Measurements from ENCODE around the gene BEND2.
"Not testable (repeated sequence)": the region's sequence is repeated elsewhere in the genome, so short reads cannot be mapped to it uniquely, and the experiment has no call there.

BEND2 gene

DNA sequence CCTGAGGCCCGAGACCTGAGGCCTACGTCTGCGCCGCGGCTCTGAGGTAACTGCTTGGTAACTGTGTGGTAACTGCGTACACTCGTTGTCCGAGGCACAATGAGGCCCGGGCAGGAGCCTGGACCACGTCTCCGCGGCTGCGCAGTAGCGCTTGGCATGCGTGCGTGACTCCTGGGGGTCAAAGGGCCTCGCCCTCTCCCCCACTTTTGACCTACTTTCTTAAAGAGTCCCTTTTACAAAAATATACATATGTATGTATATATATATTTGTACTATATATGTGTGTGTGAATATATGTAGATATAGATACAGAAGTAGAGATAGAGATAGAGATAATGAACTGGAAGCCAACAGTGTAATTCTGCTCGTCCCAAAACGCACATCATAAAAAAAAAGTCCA is at the start of gene BEND2:
Gene BEND2, minus strand, starts transcription at position 101 of the 400 bp plus-strand sequence. CDS start 136 bp downstream, outside the sequence.
- no peak for TF ChIP-seq JUND (IDR thresholded peaks at IDR 0.05; ENCODE audit: low read depth)
- no peak for DNase-seq (ENCODE audit: low read depth in 1 of 2, low spot score in 1 of 2)
- in situ Hi-C loops (cut with HindIII; ENCODE audit: low pct_unique_long_range_greater_than_20kb, low sequenced_read_pairs), result no loop called here

- no peak for TF ChIP-seq JUND (IDR thresholded peaks at IDR 0.05; ENCODE audit: low read depth)
- no peak for DNase-seq (ENCODE audit: low read depth in 1 of 2, low spot score in 1 of 2)
- in situ Hi-C loops (cut with HindIII; ENCODE audit: low pct_unique_long_range_greater_than_20kb, low sequenced_read_pairs), result no loop called here
Observed at GRCh38 chrX:18255059-18255458, 34.4 kb upstream of the BEND2 start.

- DNase-seq (ENCODE audit: low read depth in 1 of 2, low spot score in 1 of 2), result no peak
- in situ Hi-C loops (cut with HindIII; ENCODE audit: low pct_unique_long_range_greater_than_20kb, low sequenced_read_pairs), result no loop called here
- TF ChIP-seq JUND (IDR thresholded peaks at IDR 0.05; ENCODE audit: low read depth), result no peak
Observed at GRCh38 chrX:18252644-18253359, 32.1 kb upstream of the BEND2 start.

- not testable (repeated sequence) for DNase-seq (ENCODE audit: low read depth in 1 of 2, low spot score in 1 of 2)
Observed at GRCh38 chrX:18229646-18230045, 9.0 kb upstream of the BEND2 start.

GRCh38 chrX:18228069-18228468 is 7.4 kb upstream of the BEND2 start:
- in situ Hi-C loops (cut with HindIII; ENCODE audit: low pct_unique_long_range_greater_than_20kb, low sequenced_read_pairs), result no loop called here
- no peak for DNase-seq (ENCODE audit: low read depth in 1 of 2, low spot score in 1 of 2)
- no peak for TF ChIP-seq JUND (IDR thresholded peaks at IDR 0.05; ENCODE audit: low read depth)

More at GRCh38 chrX:18229646-18230045, 9.0 kb upstream of the BEND2 start:
- in situ Hi-C loops (cut with HindIII; ENCODE audit: low pct_unique_long_range_greater_than_20kb, low sequenced_read_pairs), result not testable (repeated sequence)

- no peak for TF ChIP-seq JUND (IDR thresholded peaks at IDR 0.05; ENCODE audit: low read depth)
- DNase-seq (ENCODE audit: low read depth in 1 of 2, low spot score in 1 of 2), result no peak
- in situ Hi-C loops (cut with HindIII; ENCODE audit: low pct_unique_long_range_greater_than_20kb, low sequenced_read_pairs), result no loop called here
Observed at GRCh38 chrX:18227458-18227857, 6.8 kb upstream of the BEND2 start.

DNA sequence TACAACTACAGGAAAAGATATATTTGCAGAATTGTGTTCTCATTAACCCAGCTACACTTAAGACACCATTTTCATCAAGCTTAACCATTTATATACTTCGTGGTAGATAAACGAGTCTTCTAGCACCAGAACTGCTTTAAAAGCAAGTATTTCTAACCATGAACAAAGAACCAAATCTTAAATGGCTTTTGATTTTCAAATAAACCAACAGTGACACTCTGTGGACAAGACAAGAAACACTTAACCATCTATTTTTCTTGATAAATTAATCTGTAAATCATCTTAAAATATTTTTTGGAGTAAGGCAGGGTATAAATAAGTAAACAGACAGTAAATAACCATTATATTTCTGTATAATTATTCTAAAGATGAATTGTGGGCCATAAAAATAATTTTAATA is 10.2 kb downstream of the BEND2 start:
- DNase-seq (ENCODE audit: low read depth in 1 of 2, low spot score in 1 of 2), result peak in 1 of 2 experiments; percentile 35
- TF ChIP-seq JUND (IDR thresholded peaks at IDR 0.05; ENCODE audit: low read depth), result no peak
- in situ Hi-C loops (cut with HindIII; ENCODE audit: low pct_unique_long_range_greater_than_20kb, low sequenced_read_pairs), result no loop called here

GRCh38 chrX:18206657-18207056 is 14.0 kb downstream of the BEND2 start:
- in situ Hi-C loops (cut with HindIII; ENCODE audit: low pct_unique_long_range_greater_than_20kb, low sequenced_read_pairs), result no loop called here
- no peak for TF ChIP-seq JUND (IDR thresholded peaks at IDR 0.05; ENCODE audit: low read depth)
- DNase-seq (ENCODE audit: low read depth in 1 of 2, low spot score in 1 of 2), result no peak

GRCh38 chrX:18203631-18204030 is 17.1 kb downstream of the BEND2 start:
- no peak for DNase-seq (ENCODE audit: low read depth in 1 of 2, low spot score in 1 of 2)
- no peak for TF ChIP-seq JUND (IDR thresholded peaks at IDR 0.05; ENCODE audit: low read depth)
- in situ Hi-C loops (cut with HindIII; ENCODE audit: low pct_unique_long_range_greater_than_20kb, low sequenced_read_pairs), result no loop called here

DNA sequence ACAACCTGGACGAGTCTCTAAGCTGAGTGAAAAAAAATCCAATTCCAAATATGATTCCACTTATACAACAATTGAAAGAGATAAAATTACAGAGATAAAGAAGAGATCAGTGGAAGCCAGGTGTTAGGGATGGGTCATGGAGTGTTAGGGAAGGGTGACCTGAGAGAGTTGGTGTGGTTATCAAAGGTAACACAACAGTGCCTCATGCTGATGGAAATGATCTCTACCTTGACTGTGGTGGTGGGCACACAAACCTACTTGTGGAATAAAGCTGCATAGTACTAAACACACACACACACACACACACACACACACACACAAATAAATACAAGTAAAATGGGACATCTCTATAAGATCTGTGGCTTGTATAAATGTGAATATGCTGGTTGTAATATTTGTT is 26.0 kb downstream of the BEND2 start:
- in situ Hi-C loops (cut with HindIII; ENCODE audit: low pct_unique_long_range_greater_than_20kb, low sequenced_read_pairs), result no loop called here
- TF ChIP-seq JUND (IDR thresholded peaks at IDR 0.05; ENCODE audit: low read depth), result no peak
- no peak for DNase-seq (ENCODE audit: low read depth in 1 of 2, low spot score in 1 of 2)

GRCh38 chrX:18179446-18179845 is 41.2 kb downstream of the BEND2 start:
- TF ChIP-seq JUND (IDR thresholded peaks at IDR 0.05; ENCODE audit: low read depth), result no peak
- in situ Hi-C loops (cut with HindIII; ENCODE audit: low pct_unique_long_range_greater_than_20kb, low sequenced_read_pairs), result no loop called here
- no peak for DNase-seq (ENCODE audit: low read depth in 1 of 2, low spot score in 1 of 2)

GRCh38 chrX:18174971-18175370 is 45.7 kb downstream of the BEND2 start:
- in situ Hi-C loops (cut with HindIII; ENCODE audit: low pct_unique_long_range_greater_than_20kb, low sequenced_read_pairs), result no loop called here
- no peak for DNase-seq (ENCODE audit: low read depth in 1 of 2, low spot score in 1 of 2)
- no peak for TF ChIP-seq JUND (IDR thresholded peaks at IDR 0.05; ENCODE audit: low read depth)

GRCh38 chrX:18174209-18174608 is 46.5 kb downstream of the BEND2 start:
- DNase-seq (ENCODE audit: low read depth in 1 of 2, low spot score in 1 of 2), result no peak
- no peak for TF ChIP-seq JUND (IDR thresholded peaks at IDR 0.05; ENCODE audit: low read depth)
- in situ Hi-C loops (cut with HindIII; ENCODE audit: low pct_unique_long_range_greater_than_20kb, low sequenced_read_pairs), result no loop called here

Measured in T47D (cell line).